T-helper 9 cell (primary cell): ENCODE data around the gene PDZRN3.

Source experiments
- DNase-seq: peaks from one replicate; pipeline ENCODE4 v3.0.0-alpha.2; 2020

The PDZRN3 gene

GRCh38 chr3:73511571-73512525 is 112.9 kb downstream of the PDZRN3 start:
- no peak for DNase-seq

GRCh38 chr3:73510784-73511183 is 114.0 kb downstream of the PDZRN3 start:
- DNase-seq: no peak

- no peak for DNase-seq
Observed at GRCh38 chr3:73510334-73510733, 114.4 kb downstream of the PDZRN3 start.

GRCh38 chr3:73509816-73510215 is 114.9 kb downstream of the PDZRN3 start:
- no peak for DNase-seq

- no peak for DNase-seq
Observed at GRCh38 chr3:73509066-73509465, 115.7 kb downstream of the PDZRN3 start.

- peak; percentile 1 for DNase-seq
Observed at GRCh38 chr3:73508330-73508954, 116.3 kb downstream of the PDZRN3 start.

- DNase-seq: no peak
Observed at GRCh38 chr3:73504852-73505251, 119.9 kb downstream of the PDZRN3 start.

- no peak for DNase-seq
Observed at GRCh38 chr3:73504239-73504638, 120.5 kb downstream of the PDZRN3 start.

- DNase-seq: no peak
Observed at GRCh38 chr3:73503781-73504180, 121.0 kb downstream of the PDZRN3 start.

GRCh38 chr3:73502609-73503583 is 121.8 kb downstream of the PDZRN3 start:
- DNase-seq: peak; percentile 31

GRCh38 chr3:73500321-73500720 is 124.4 kb downstream of the PDZRN3 start:
- DNase-seq: no peak

GRCh38 chr3:73499787-73500186 is 125.0 kb downstream of the PDZRN3 start:
- no peak for DNase-seq

- DNase-seq: no peak
Observed at GRCh38 chr3:73498764-73499622, 125.7 kb downstream of the PDZRN3 start.

- no peak for DNase-seq
Observed at GRCh38 chr3:73497646-73498406, 126.9 kb downstream of the PDZRN3 start.

GRCh38 chr3:73493543-73494308 is 131.0 kb downstream of the PDZRN3 start:
- DNase-seq: no peak

- DNase-seq: no peak
Observed at GRCh38 chr3:73492186-73492585, 132.6 kb downstream of the PDZRN3 start.

GRCh38 chr3:73491287-73491662 is 133.5 kb downstream of the PDZRN3 start:
- DNase-seq: no peak

- no peak for DNase-seq
Observed at GRCh38 chr3:73490453-73491286, 134.1 kb downstream of the PDZRN3 start.

- no peak for DNase-seq
Observed at GRCh38 chr3:73485877-73486330, 138.8 kb downstream of the PDZRN3 start.
